Measurements from ENCODE around the gene MAK.
"Not testable (repeated sequence)": the region's sequence is repeated elsewhere in the genome, so short reads cannot be mapped to it uniquely, and the experiment has no call there.

Gene MAK

DNA sequence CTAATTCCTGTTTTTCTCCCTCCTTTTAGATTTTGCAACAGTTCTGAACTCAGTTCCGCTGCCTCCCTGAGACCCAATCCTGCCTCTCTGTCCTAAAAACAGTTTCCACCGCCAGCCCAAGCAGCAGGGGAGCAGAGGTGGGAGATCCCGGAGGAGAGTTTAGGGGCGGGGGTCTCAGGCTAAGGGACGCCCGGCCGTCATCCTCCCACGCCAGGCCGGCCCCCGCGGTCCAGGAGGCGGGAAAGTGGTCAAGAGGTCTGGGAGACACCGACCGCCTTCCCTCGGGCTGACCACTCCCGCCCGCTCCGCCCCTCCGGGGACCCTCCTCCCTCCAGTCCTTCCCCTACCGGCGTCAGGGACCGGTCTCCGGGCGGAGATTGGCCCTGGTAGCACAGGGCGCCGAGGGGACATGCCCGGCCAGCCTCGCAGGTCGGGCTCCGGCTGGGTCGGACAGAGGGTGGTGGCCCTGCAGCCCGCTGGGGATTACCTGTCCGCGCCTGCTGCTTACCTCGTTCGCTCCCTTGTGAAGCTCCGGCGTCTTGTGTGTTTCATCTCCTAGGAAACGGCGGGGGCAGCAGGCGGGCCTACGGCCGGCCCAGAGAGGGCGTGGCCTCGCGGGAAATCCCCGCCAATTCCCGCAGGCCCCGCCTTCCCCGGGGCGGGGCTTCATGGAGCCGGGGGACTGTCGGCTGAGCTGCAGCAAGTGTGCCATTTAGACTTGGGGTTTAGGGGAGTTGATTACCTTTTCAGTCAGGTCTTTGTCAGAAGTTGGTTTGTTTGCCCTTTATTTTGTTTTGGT is at the start of gene MAK:
TSS of gene MAK (minus strand) at position 545 of the 799 bp plus-strand sequence. CDS start 7,891 bp downstream, outside the sequence.
- DNase-seq (ENCODE audit: low read depth in 1 of 2, low spot score in 1 of 2): peak; percentile 71 to 79

DNA sequence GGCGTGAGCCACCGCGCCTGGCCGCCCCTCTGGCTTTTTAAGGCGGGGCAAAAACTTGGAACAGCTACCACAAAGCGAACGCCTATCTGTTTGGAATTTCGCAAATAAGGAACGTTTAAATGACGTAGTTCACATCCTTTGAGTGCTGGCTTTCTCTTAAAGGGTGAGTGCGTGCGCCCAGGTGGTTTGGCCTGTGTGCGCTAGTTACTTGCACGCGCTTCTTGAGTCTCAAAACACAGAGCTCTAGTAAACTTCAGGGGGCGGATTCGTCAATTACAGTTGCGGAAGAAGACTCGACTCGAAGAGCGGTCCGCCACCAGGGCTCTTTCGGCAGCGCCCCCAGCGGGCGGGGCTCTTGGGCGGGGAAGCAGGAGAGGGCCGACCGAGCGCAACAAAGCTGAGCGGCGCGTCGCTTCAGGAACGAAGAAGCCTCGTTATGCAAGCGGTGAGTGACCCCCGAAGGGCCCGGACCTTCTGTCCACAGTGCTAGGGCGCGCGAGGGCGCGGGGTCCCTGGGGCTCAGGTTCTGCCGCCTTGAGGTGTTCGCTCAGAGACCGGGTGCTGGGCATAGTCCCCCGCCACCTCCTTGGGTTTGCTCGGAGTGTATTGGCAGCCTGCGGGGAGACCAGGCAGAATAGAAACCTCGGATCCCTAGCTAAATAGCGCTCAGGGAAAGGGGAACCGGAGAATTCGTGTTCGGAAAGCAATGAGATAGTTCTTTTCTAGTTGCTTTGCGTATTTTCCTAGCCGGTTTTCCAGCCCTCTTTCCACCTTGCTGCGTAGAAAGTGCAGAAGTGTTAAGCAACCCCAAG is 48.6 kb upstream of the MAK start, which contains the start of gene SYCP2L:
TSS of gene SYCP2L (plus strand) at position 362 of the 812 bp plus-strand sequence. CDS start at position 437, 75 bp downstream.
- DNase-seq (ENCODE audit: low read depth in 1 of 2, low spot score in 1 of 2): no peak

GRCh38 chr6:10886365-10886690 is 48.0 kb upstream of the MAK start:
- not testable (repeated sequence) for DNase-seq (ENCODE audit: low read depth in 1 of 2, low spot score in 1 of 2)

DNA sequence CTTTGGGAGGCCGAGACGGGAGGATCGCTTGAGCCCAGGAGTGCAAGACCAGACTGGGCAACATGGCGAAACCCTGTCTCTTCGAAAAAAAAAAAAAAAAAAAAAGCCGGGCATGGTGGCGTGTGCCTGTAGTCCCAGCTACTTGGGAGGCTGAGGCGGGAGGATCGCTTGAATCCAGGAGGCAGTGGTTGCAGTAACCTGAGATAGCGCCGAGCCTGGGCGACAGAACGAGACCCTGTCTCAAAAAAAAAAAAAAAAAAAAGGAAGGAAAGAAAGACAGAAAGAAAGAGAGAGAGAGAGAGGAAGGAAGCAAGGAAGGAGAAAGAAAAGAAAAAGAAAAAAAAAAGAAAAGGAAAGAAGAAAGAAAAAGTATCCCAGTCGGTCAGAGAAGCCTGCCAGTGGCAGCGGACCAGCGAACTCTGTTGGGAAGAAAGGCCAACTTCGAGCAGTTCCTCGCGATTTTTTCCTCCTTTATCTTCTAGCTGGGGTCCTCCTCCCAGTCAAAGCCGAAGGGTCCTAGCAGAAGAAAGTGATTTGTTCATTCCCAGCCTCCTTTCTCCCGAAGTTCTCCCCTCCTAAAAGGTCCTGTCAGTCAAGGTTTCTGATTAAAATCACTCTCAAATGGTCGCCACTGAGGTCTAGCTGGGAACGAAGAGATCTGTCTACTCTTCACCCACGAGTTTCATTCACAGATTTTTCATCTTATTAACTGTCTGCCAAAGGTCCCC is 46.1 kb upstream of the MAK start:
- no peak for DNase-seq (ENCODE audit: low read depth in 1 of 2, low spot score in 1 of 2)

- DNase-seq (ENCODE audit: low read depth in 1 of 2, low spot score in 1 of 2): no peak
Measured at GRCh38 chr6:10883312-10884244, 45.2 kb upstream of the MAK start.

DNA sequence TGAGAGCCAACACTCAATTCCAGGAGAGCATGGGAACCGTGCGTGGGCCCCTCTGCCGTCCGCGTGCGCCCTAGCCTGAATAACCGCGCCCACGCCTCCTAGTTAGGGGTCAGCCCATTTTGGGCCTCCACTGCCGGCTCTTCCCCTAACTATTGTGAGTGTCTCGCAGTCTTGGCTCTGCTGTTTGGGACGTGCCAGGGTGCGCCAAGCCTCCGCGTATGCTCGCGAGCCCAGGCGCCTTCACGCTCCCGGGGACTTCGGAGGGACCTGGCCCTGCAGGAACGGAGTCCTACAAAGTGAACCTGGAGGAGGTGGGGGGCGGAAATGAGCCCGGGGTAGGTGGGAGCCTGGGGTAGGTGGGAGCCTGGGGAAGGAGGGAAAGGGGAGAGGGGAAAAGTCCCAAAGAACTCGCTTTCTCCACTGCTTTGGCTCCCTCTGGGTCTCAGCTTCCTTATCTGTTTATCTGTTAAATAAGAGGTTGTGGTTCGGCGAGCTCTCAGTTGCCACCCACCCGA is 44.4 kb upstream of the MAK start:
- DNase-seq (ENCODE audit: low read depth in 1 of 2, low spot score in 1 of 2): no peak

GRCh38 chr6:10882253-10882630 is 43.9 kb upstream of the MAK start:
- DNase-seq (ENCODE audit: low read depth in 1 of 2, low spot score in 1 of 2): not testable (repeated sequence)

- no peak for DNase-seq (ENCODE audit: low read depth in 1 of 2, low spot score in 1 of 2)
Measured at GRCh38 chr6:10880366-10880765, 42.0 kb upstream of the MAK start.

DNA sequence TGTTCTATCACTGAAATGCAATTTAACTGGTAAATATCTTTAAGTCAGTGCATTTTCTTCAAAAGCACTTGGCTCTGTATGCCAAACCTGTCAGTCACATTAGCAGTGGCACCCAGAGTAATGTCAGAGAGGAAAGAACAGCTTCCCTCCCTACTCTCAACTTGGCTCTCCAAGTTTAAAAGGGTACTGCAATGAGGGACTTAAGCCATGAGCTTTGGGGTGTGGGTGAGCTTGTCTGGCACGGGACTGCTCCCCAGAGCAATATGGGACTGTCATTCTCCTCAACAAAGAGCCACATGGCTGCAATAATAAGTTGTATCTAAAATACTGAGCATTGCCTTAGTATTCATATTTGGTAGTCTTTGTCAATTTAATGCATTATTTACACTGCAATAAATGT is 39.5 kb upstream of the MAK start:
- DNase-seq (ENCODE audit: low read depth in 1 of 2, low spot score in 1 of 2): no peak

- DNase-seq (ENCODE audit: low read depth in 1 of 2, low spot score in 1 of 2): no peak
Measured at GRCh38 chr6:10877012-10877411, 38.7 kb upstream of the MAK start.

GRCh38 chr6:10875026-10875425 is 36.7 kb upstream of the MAK start:
- no peak for DNase-seq (ENCODE audit: low read depth in 1 of 2, low spot score in 1 of 2)

DNA sequence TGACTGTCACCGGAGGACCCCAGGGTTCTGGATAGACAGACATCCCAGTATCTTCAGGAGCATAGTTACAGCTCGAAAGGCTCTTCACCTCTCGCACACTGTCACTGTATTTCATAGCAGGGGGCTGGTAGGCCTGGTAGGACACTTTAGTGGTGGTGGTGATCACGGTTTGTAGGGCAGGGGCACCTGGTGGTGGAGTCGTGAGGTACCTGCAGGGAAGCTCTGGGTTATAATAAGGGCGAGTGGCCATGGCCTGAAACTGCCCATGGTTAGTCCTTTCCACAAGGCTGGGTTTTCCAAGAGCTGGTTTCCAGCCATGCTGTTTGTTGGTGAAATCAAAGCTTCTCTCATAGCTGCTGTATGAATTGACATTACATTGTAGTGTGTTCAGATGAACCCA is 35.9 kb upstream of the MAK start:
- no peak for DNase-seq (ENCODE audit: low read depth in 1 of 2, low spot score in 1 of 2)

DNA sequence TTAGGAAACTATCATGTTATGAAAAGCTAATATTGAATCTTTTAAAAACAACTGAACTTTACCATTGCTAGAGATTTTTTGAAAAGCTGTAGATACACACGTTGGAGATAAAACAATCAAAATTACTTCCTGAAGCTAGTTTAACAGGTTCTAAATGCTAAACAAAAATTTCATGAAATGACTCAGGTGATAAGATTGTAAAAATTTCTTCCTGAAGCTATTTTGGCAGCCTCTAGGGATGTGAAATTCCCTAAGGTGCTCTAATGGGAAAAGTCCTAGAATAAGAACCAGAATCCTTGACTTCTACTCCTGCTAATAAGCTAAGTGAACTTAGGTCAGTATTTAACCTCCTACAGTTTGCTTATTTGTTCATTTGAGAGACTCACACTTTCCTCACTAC is 35.0 kb upstream of the MAK start:
- DNase-seq (ENCODE audit: low read depth in 1 of 2, low spot score in 1 of 2): no peak

DNA sequence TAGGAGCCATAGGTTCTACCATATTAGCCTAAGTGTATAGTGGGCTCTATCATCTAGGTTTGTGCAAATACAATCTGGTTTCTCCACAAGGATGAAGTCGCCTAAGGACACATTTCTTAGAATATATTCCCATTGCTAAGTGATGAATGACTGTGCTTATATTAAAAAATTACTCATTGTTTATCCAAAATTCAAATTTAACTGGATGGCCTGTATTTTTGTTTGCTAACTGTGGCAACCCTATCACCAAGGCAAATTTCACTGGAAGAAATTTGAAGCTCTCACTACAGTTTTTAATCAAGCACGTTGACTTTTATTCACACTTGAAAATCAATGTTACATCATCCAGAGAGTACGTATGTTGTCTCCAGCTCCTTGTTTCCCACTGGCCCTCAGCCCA is 29.6 kb upstream of the MAK start:
- DNase-seq (ENCODE audit: low read depth in 1 of 2, low spot score in 1 of 2): no peak

DNA sequence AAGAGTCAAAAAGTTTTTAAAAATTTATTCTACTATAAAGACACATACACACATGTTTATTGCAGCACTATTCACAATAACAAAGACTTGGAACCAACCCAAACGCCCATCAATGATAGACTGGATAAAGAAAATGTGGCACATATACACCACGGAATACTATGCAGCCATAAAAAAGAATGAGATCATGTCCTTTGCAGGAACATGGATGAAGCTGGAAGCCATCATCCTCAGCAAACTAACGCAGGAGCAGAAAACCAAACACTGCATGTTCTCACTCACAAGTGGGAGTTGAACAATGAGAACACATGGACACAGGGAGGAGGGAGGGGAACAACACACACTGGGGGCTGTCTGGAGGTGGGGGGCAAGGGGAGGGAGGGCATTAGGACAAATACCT is 28.4 kb upstream of the MAK start:
- DNase-seq (ENCODE audit: low read depth in 1 of 2, low spot score in 1 of 2): not testable (repeated sequence)

DNA sequence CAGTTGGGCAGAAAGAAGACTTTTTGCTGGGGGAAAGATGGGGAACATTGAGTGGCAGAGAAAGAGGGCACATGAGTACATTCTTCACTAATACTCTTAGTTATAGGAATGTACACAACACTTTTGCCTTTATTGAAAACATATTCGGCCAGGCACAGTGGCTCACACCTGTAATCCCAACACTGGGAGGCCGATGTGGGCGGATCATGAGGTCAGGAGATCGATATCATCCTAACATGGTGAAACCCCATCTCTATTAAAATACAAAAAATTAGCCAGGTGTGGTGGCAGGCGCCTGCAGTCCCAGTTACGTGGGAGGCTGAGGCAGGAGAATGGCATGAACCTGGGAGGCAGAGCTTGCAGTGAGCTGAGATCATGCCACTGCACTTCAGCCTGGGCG is 24.7 kb upstream of the MAK start:
- not testable (repeated sequence) for DNase-seq (ENCODE audit: low read depth in 1 of 2, low spot score in 1 of 2)

GRCh38 chr6:10862361-10862760 is 24.0 kb upstream of the MAK start:
- no peak for DNase-seq (ENCODE audit: low read depth in 1 of 2, low spot score in 1 of 2)

DNA sequence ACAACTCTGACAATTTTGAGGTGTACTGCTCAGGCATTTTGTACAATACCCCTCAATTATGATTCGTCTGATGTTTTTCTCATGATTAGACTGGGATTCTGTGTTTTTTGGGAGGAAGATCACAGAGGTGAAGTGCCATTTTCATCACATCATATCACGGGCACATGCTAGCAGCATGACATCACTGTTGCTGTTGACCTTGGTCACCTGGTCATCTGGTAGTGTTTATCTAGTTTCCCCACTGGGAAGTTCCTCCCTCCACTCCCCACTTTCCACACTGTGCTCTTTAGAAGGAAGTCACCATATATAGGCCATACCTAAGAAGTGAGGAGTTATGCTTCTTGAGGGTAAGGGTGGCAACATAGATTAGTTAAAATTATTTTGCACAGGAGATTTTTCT is 22.7 kb upstream of the MAK start:
- DNase-seq (ENCODE audit: low read depth in 1 of 2, low spot score in 1 of 2): no peak

- DNase-seq (ENCODE audit: low read depth in 1 of 2, low spot score in 1 of 2): no peak
Measured at GRCh38 chr6:10857259-10857658, 18.9 kb upstream of the MAK start.

GRCh38 chr6:10854922-10855632 is 16.7 kb upstream of the MAK start:
- no peak for DNase-seq (ENCODE audit: low read depth in 1 of 2, low spot score in 1 of 2)

All from activated CD4-positive, alpha-beta T cell treated with anti-CD3 and anti-CD28 coated beads, Interleukin-2, amount 50 U/mL, for 24 hours (primary cell).